ENCODE results near the gene TCFL5.

The TCFL5 gene

DNA sequence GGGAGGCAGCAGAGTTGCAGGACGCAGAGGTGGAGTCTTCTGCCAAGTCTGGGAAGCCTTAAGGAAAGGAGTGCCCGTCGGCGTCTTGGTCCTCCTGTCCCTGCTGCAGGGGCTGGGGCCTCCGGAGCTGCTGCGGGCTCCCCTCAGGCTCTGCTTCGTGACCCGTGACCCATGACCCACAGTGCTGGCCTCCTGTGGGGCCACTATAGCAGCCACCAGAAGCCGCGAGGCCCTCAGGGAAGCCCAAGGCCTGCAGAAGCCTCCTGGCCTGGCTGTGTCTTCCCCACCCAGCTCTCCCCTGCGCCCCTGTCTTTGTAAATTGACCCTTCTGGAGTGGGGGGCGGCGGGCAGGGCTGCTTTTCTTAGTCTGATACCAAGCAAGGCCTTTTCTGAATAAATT, 48.0 kb downstream of the TCFL5 start:
- no peak for TF ChIP-seq ZFX (IDR thresholded peaks at IDR 0.05; ENCODE audit: borderline replicate concordance)
- TF ChIP-seq, protein P1, sequence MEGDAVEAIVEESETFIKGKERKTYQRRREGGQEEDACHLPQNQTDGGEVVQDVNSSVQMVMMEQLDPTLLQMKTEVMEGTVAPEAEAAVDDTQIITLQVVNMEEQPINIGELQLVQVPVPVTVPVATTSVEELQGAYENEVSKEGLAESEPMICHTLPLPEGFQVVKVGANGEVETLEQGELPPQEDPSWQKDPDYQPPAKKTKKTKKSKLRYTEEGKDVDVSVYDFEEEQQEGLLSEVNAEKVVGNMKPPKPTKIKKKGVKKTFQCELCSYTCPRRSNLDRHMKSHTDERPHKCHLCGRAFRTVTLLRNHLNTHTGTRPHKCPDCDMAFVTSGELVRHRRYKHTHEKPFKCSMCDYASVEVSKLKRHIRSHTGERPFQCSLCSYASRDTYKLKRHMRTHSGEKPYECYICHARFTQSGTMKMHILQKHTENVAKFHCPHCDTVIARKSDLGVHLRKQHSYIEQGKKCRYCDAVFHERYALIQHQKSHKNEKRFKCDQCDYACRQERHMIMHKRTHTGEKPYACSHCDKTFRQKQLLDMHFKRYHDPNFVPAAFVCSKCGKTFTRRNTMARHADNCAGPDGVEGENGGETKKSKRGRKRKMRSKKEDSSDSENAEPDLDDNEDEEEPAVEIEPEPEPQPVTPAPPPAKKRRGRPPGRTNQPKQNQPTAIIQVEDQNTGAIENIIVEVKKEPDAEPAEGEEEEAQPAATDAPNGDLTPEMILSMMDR (IDR thresholded peaks at IDR 0.05), result no peak
- H3K27ac ChIP-seq, result no peak overlapping the region

DNA sequence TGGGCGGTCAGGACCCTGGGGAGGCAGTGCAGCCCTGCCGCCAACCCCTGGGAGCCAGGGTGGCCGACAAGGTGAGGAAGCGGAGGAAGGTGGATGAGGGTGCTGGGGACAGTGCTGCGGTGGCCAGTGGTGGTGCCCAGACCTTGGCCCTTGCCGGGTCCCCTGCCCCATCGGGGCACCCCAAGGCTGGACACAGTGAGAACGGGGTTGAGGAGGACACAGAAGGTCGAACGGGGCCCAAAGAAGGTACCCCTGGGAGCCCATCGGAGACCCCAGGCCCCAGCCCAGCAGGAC, 48.8 kb downstream of the TCFL5 start:
- TF ChIP-seq, protein P1 (IDR thresholded peaks at IDR 0.05), result no peak
- TF ChIP-seq ZFX (IDR thresholded peaks at IDR 0.05; ENCODE audit: borderline replicate concordance), result no peak
- H3K27ac ChIP-seq, result no peak overlapping the region

GRCh38 chr20:62812181-62812906, 49.3 kb downstream of the TCFL5 start:
- no peak overlapping the region for H3K27ac ChIP-seq
- TF ChIP-seq, protein P1 (IDR thresholded peaks at IDR 0.05), result no peak
- TF ChIP-seq ZFX (IDR thresholded peaks at IDR 0.05; ENCODE audit: borderline replicate concordance), result no peak

DNA sequence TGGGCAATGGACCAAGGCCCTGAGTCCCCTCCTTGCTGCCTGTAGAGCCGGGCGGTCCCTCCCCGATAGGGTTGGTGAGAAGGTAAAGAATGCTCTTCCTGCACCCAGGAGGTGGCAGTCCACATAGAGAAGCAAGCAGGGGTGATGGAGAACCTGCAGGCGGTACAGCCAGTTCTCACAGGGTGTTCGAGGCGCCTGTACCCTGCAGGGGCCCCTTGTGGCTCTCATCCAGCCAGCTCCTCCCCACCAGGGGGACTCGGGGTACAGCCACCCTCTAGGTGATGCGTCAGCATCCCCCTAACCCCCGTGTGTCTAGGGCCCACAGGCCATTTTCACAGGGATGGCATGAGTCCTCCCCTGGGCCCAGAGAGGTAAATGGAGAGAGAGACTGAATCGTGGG, 49.9 kb downstream of the TCFL5 start:
- H3K27ac ChIP-seq, result no peak overlapping the region
- TF ChIP-seq, protein P1 (IDR thresholded peaks at IDR 0.05), result no peak
- no peak for TF ChIP-seq ZFX (IDR thresholded peaks at IDR 0.05; ENCODE audit: borderline replicate concordance)

DNA sequence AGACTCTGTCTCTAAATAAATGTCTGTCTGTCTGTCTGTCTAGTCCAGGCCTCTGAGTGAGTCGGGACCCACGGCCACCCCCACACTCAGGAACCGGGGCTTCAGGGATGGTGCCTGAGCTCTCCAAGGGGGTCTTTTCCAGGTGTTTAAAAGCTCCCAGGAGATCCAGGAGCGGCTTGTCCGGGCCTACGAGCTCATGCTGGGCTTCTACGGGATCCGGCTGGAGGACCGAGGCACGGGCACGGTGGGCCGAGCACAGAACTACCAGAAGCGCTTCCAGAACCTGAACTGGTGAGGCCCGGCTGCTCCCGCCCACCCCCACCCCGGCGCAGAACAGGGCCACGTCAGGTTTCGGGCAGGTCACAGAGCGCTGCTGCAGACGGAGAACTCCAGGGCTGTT, 50.3 kb downstream of the TCFL5 start:
- TF ChIP-seq, protein P1 (IDR thresholded peaks at IDR 0.05), result no peak
- TF ChIP-seq ZFX (IDR thresholded peaks at IDR 0.05; ENCODE audit: borderline replicate concordance), result no peak
- H3K27ac ChIP-seq, result no peak overlapping the region

DNA sequence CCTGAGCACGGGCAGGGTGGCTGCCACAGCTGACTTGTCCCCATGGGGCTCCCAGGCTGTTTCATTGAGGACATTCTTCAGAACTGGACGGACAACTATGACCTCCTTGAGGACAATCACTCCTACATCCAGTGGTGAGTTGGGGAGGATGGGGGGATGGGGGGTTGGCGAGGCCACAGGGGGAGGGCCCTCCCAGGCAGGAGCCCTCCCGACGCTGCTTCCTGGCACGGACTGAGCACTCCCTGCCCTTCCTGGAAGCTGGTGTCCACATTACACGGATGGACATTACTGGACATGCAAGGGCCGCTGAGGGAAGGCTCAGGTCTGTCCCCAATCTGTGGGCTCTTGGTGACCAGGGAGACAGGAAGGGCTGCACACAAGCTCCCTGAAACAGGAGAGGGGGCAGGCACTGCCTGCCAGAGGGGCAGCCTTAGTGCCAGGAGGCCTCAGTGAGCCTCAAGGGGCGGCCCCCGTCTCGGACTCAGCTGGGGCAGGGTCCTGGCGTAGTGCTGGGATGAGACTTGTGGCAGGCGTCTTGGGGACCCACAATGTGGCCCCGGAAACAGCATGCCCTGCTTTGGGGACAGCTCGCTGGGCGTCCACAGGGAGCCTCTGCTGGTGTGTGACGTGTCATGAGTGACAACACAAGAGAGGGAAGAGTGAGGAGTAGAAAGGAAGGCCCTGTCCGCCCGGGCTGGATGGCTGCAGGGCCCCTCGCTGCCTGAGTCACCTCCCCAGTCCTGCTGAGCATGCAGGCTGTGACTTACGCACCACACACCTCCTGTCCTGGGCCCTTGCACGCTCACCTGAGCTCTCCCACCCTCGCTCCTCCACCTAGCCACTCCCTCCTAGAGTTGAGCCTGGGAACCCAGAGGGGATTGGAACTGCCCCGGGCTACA, 51.8 kb downstream of the TCFL5 start:
- TF ChIP-seq, protein P1 (IDR thresholded peaks at IDR 0.05), result no peak
- TF ChIP-seq ZFX (IDR thresholded peaks at IDR 0.05; ENCODE audit: borderline replicate concordance), result no peak
- H3K27ac ChIP-seq, result no peak overlapping the region
